A549 (cell line): ENCODE measurements around the gene SH3RF2. TPM values are rescaled to one million over a fixed set of nuclear protein-coding genes. Genes with fewer than 3 reads are reported as not detected.

Experiments
- ATAC-seq, 2 experiments: fragments of 200-7000 bp in 1 of 2; fragments of >200 bp in 1 of 2; cut with Nextera tagmentation in 1 of 2; cut with Tn5 transposase in 1 of 2; 3 replicates each; pipeline versions ENCODE4 v1.8.0 to v1.9.1; 2018 to 2020; ENCODE audit warnings: mild to moderate bottlenecking in 1 of 2, moderate library complexity in 1 of 2
- CTCF ChIA-PET: fragments of 300-600 bp; sonication (Branson Sonifier 250); formaldehyde crosslinking; extraction: SDS; loops from one replicate; lab custom pipeline; 2021; ENCODE audit warnings: antibody characterized with exemption, inconsistent platforms; lab: Yijun Ruan, JAX
- POLR2A ChIA-PET: fragments of 350-600 bp; formaldehyde crosslinking; extraction: SDS; loops from one replicate; lab custom pipeline; 2021; ENCODE audit warnings: antibody characterized with exemption, inconsistent platforms; lab: Yijun Ruan, JAX
- DNase-seq, 2 experiments: peaks; one replicate each; pipeline versions ENCODE4 v3.0.0 to v3.0.0-alpha.2; 2011 to 2016; ENCODE audit warnings: low read depth in 1 of 2, low spot score in 1 of 2
- FAIRE-seq: peaks from 2 replicates; lab custom pipeline; 2011; peaks lifted over from hg19 to GRCh38; lab: Jason Lieb, UNC
- H3K27ac ChIP-seq, 2 experiments: fragments of >200 bp; sonication (Bioruptor Twin); formaldehyde crosslinking; 3 replicates each; pipeline ENCODE4 v1.5.1; 2016 to 2017
- H3K4me1 ChIP-seq: fragments of >200 bp; sonication (Bioruptor Twin); formaldehyde crosslinking; 3 replicates; pipeline ENCODE4 v1.6.1; 2016
- H3K4me2 ChIP-seq: fragments of >200 bp; sonication (Bioruptor Twin); formaldehyde crosslinking; 3 replicates; pipeline ENCODE4 v1.6.1; 2016
- H3K4me3 ChIP-seq: fragments of >200 bp; sonication (Bioruptor Twin); formaldehyde crosslinking; 3 replicates; pipeline ENCODE4 v1.5.1; 2016
- H3K9me3 ChIP-seq: fragments of >200 bp; sonication (Bioruptor Twin); formaldehyde crosslinking; 3 replicates; pipeline ENCODE4 v1.6.1; 2016
- CBX8 ChIP-seq: fragments of 200-600 bp; sonication (generic); IDR thresholded peaks from 2 replicates; pipeline ENCODE4 v1.6.1; 2016
- CEBPB ChIP-seq, 2 experiments: fragments of >200 bp in 1 of 2; sonication (Bioruptor Twin) in 1 of 2; formaldehyde crosslinking in 1 of 2; IDR thresholded peaks; 2 replicates each; pipeline ENCODE4 v1.6.1; 2012 to 2016
- EP300 ChIP-seq, 2 experiments: fragments of >200 bp; sonication (Bioruptor Twin); formaldehyde crosslinking; IDR thresholded peaks; 2 replicates in 1 of 2; 3 replicates in 1 of 2; pipeline ENCODE4 v1.6.1; 2016 to 2017
- FOSL2 ChIP-seq, 2 experiments: fragments of 450-650 bp in 1 of 2; fragments of >200 bp in 1 of 2; sonication (Bioruptor Twin) in 1 of 2; formaldehyde crosslinking; IDR thresholded peaks; 2 replicates each; pipeline versions ENCODE4 v1.5.0 to v1.6.1; 2016 to 2020; ENCODE audit warnings: mild to moderate bottlenecking in 1 of 2, moderate library complexity in 1 of 2
- HOXB13 ChIP-seq: fragments of 250-450 bp; sonication (Bioruptor Pico); IDR thresholded peaks from 2 replicates; pipeline ENCODE4 v1.5.0; 2020; ENCODE audit warnings: low read depth, mild to moderate bottlenecking, moderate library complexity
- HOXB5 ChIP-seq: fragments of 250-450 bp; sonication (Bioruptor Pico); IDR thresholded peaks from 2 replicates; pipeline ENCODE4 v1.5.0; 2020; ENCODE audit warnings: mild to moderate bottlenecking, moderate library complexity
- JUN ChIP-seq, 2 experiments: fragments of >200 bp; sonication (Bioruptor Twin); formaldehyde crosslinking; IDR thresholded peaks; 2 replicates in 1 of 2; 3 replicates in 1 of 2; pipeline ENCODE4 v1.6.1; 2016 to 2017
- KDM1A ChIP-seq: fragments of 200-600 bp; sonication (generic); IDR thresholded peaks from 2 replicates; pipeline ENCODE4 v1.6.1; 2016; ENCODE audit warnings: low read depth, mild to moderate bottlenecking
- MAZ ChIP-seq: fragments of 150-350 bp; IDR thresholded peaks from 2 replicates; pipeline ENCODE4 v1.6.1; 2014; ENCODE audit warnings: antibody characterized with exemption, low read depth, low read length, borderline replicate concordance
- PHF8 ChIP-seq: fragments of 200-600 bp; sonication (generic); IDR thresholded peaks from 2 replicates; pipeline ENCODE4 v1.6.1; 2016; ENCODE audit warnings: low read depth, mild to moderate bottlenecking, antibody characterized with exemption, moderate library complexity, borderline replicate concordance
- RAD21 ChIP-seq, 2 experiments: fragments of >200 bp in 1 of 2; sonication (Bioruptor Twin) in 1 of 2; formaldehyde crosslinking in 1 of 2; IDR thresholded peaks in 1 of 2; conservative IDR thresholded peaks in 1 of 2; 2 replicates in 1 of 2; 3 replicates in 1 of 2; pipeline ENCODE4 v1.6.1; 2012 to 2018; ENCODE audit warnings: inconsistent platforms in 1 of 2
- RARB ChIP-seq: fragments of 250-450 bp; sonication (Bioruptor Pico); IDR thresholded peaks from 2 replicates; pipeline ENCODE4 v1.8.0; 2021; ENCODE audit warnings: mild to moderate bottlenecking, moderate library complexity
- RCOR1 ChIP-seq: fragments of 150-350 bp; IDR thresholded peaks from 2 replicates; pipeline ENCODE4 v1.6.1; 2014; ENCODE audit warnings: antibody characterized with exemption, low read length, low read depth
- REST ChIP-seq: fragments of 200-600 bp; sonication (generic); IDR thresholded peaks from 2 replicates; pipeline ENCODE4 v1.6.1; 2016; ENCODE audit warnings: antibody characterized with exemption, mild to moderate bottlenecking, moderate library complexity
- SREBF2 ChIP-seq: fragments of 450-650 bp; IDR thresholded peaks from 2 replicates; pipeline ENCODE4 v1.6.1; 2014; ENCODE audit warnings: mild to moderate bottlenecking, moderate library complexity
- USF2 ChIP-seq: fragments of 450-650 bp; IDR thresholded peaks from 2 replicates; pipeline ENCODE4 v1.6.1; 2014; ENCODE audit warnings: antibody characterized with exemption
- ZNF302 ChIP-seq: fragments of 250-450 bp; sonication (Bioruptor Pico); IDR thresholded peaks from 2 replicates; pipeline ENCODE4 v1.9.0; 2021; ENCODE audit warnings: inconsistent platforms, mild to moderate bottlenecking, moderate library complexity
- WGBS: methylation state at CpG from one replicate; pipeline ENCODE4 v1.1.6; 2017; ENCODE audit errors: missing lambda C conversion rate; 5-methylcytosine and 5-hydroxymethylcytosine counted together
- polyA plus RNA-seq, 4 experiments: library from polyadenylated mRNA; depleted of rRNA in 3 of 4; stranded (reverse); fragments of >200 nt; fragmentation: RNase III in 1 of 4; extraction: RNeasy Plus Mini Kit Qiagen cat#74134 plus additional on column Dnase treatment in 1 of 4; gene quantifications; 2 replicates in 3 of 4; 3 replicates in 1 of 4; pipeline ENCODE4 v1.2.3, GENCODE V29; 2011 to 2017
- TF ChIP-seq, protein P1 (sequence below): fragments of >200 bp; sonication (Bioruptor Twin); formaldehyde crosslinking; IDR thresholded peaks from 2 replicates; pipeline ENCODE4 v1.6.1; 2016
- TF ChIP-seq, protein P2 (sequence below): fragments of >200 bp; sonication (Bioruptor Twin); formaldehyde crosslinking; IDR thresholded peaks from 3 replicates; pipeline ENCODE4 v1.5.1; 2016
- TF ChIP-seq, protein P3 (sequence below): fragments of 250-450 bp; sonication (Bioruptor Pico); IDR thresholded peaks from 2 replicates; pipeline ENCODE4 v1.5.0; 2021; ENCODE audit warnings: mild to moderate bottlenecking, moderate library complexity, borderline replicate concordance

Gene SH3RF2
- polyA plus RNA-seq, 2 of the 4 experiments (the other 2 are of a cell fraction), result 4.1 to 6.0 TPM

- TF ChIP-seq REST, result no peak
- TF ChIP-seq USF2, result no peak
- TF ChIP-seq, protein P1, sequence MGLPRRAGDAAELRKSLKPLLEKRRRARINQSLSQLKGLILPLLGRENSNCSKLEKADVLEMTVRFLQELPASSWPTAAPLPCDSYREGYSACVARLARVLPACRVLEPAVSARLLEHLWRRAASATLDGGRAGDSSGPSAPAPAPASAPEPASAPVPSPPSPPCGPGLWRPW, result no peak
- TF ChIP-seq HOXB5 (CRISPR knock-in tag), result no peak
Measured at GRCh38 chr5:146060221-146060585, 123.8 kb downstream of the SH3RF2 start (continued).

- 91% methylated on average over 8 of the region's 8 CpGs for WGBS
- Histone ChIP-seq H3K4me2 (no peak overlapping the region), H3K27ac (no peak overlapping the region), H3K4me3 (no peak overlapping the region), H3K4me1 (no peaks in the 10 kb centered on the region)
- DNase-seq, result no peak
- ATAC-seq, result no peak; a peak in 1 of 6 replicates
- FAIRE-seq, result no peak
- CTCF ChIA-PET, result interaction anchor here (1.1 kb wide), 1 partner anchor 15 kb away, joined by 3 read pairs; no protein-coding TSS in a partner anchor
- TF ChIP-seq CBX8 (no peak), EP300 (IDR thresholded peaks at IDR 0.05) (no peak), CEBPB (IDR thresholded peaks at IDR 0.05) (no peak), ZNF302 (CRISPR knock-in tag) (no peak), MAZ (no peak), RAD21 (conservative IDR thresholded peaks at IDR 0.05 in 1 of 2, IDR thresholded peaks at IDR 0.05 in 1 of 2) (no peak), HOXB13 (no peak), JUN (IDR thresholded peaks at IDR 0.05) (no peak), RCOR1 (no peak), SREBF2 (no peak), PHF8 (no peak), RARB (CRISPR knock-in tag) (no peak), FOSL2 (IDR thresholded peaks at IDR 0.05) (no peak), FOSL2 (CRISPR knock-in tag; IDR thresholded peaks at IDR 0.05) (no peak), REST (no peak), KDM1A (no peak)
- TF ChIP-seq, protein P2, sequence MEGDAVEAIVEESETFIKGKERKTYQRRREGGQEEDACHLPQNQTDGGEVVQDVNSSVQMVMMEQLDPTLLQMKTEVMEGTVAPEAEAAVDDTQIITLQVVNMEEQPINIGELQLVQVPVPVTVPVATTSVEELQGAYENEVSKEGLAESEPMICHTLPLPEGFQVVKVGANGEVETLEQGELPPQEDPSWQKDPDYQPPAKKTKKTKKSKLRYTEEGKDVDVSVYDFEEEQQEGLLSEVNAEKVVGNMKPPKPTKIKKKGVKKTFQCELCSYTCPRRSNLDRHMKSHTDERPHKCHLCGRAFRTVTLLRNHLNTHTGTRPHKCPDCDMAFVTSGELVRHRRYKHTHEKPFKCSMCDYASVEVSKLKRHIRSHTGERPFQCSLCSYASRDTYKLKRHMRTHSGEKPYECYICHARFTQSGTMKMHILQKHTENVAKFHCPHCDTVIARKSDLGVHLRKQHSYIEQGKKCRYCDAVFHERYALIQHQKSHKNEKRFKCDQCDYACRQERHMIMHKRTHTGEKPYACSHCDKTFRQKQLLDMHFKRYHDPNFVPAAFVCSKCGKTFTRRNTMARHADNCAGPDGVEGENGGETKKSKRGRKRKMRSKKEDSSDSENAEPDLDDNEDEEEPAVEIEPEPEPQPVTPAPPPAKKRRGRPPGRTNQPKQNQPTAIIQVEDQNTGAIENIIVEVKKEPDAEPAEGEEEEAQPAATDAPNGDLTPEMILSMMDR, result no peak
- TF ChIP-seq, protein P3, sequence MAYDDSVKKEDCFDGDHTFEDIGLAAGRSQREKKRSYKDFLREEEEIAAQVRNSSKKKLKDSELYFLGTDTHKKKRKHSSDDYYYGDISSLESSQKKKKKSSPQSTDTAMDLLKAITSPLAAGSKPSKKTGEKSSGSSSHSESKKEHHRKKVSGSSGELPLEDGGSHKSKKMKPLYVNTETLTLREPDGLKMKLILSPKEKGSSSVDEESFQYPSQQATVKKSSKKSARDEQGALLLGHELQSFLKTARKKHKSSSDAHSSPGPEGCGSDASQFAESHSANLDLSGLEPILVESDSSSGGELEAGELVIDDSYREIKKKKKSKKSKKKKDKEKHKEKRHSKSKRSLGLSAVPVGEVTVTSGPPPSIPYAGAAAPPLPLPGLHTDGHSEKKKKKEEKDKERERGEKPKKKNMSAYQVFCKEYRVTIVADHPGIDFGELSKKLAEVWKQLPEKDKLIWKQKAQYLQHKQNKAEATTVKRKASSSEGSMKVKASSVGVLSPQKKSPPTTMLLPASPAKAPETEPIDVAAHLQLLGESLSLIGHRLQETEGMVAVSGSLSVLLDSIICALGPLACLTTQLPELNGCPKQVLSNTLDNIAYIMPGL (CRISPR knock-in tag), result no peak
- TF ChIP-seq, all 56 proteins: peak for 0
- POLR2A ChIA-PET, result no interaction called here
- no peaks in the 10 kb centered on the region for H3K9me3 ChIP-seq
Measured at GRCh38 chr5:146066968-146067367, 130.6 kb downstream of the SH3RF2 start.
